Upper lobe of right lung (tissue), 1 donor: ENCODE measurements around the gene GC. TPM values are rescaled to one million over a fixed set of nuclear protein-coding genes. Genes with fewer than 3 reads are reported as not detected.
A peak's percentile ranks its signal among the peaks of the same experiment; 100 is the strongest.

Source experiments
- ATAC-seq: fragments of 200-7000 bp; cut with Tn5 transposase; one replicate; pipeline ENCODE4 v1.9.1; 2020; ENCODE audit warnings: mild to moderate bottlenecking, moderate library complexity
- DNase-seq: peaks from one replicate; pipeline ENCODE4 v3.0.0-alpha.2; 2020
- H3K27ac ChIP-seq: fragments of 200-600 bp; one replicate; pipeline ENCODE4 v1.8.0; 2022
- H3K27me3 ChIP-seq: fragments of 200-600 bp; one replicate; pipeline ENCODE4 v1.8.0; 2022; ENCODE audit warnings: mild to moderate bottlenecking
- H3K36me3 ChIP-seq: fragments of 200-600 bp; one replicate; pipeline ENCODE4 v1.8.0; 2022
- H3K4me1 ChIP-seq: fragments of 200-600 bp; one replicate; pipeline ENCODE4 v1.8.0; 2022
- H3K4me3 ChIP-seq: fragments of 200-600 bp; one replicate; pipeline ENCODE4 v1.8.0; 2022; ENCODE audit warnings: mild to moderate bottlenecking
- H3K9me3 ChIP-seq: fragments of 200-600 bp; one replicate; pipeline ENCODE4 v1.8.0; 2022
- intact Hi-C: fragments of 100-400 bp; cut with DNase I; formaldehyde crosslinking; loops from one replicate; pipeline ENCODE4 v1.11.0; 2022
- long read RNA-seq: library from polyadenylated mRNA; unstranded; transcript quantifications from one replicate; pipeline ENCODE4 v2.0.0, GENCODE V29; 2021
- total RNA-seq: library from RNA; stranded (reverse); fragmentation: NEBNext Ultra II Directional; extraction: Animal tissue kit (Norgen Biotek cat#: 25700); gene quantifications from one replicate; pipeline ENCODE4 v1.2.1, GENCODE V29; 2021
- TF ChIP-seq, protein P1 (sequence below): fragments of 200-600 bp; IDR thresholded peaks from one replicate; pipeline ENCODE4 v1.8.0; 2022; ENCODE audit warnings: antibody characterized with exemption
- donor health status: DM: no; HTN: yes; CAD: no; lungs with severe emphysema.

GC gene, protein sequence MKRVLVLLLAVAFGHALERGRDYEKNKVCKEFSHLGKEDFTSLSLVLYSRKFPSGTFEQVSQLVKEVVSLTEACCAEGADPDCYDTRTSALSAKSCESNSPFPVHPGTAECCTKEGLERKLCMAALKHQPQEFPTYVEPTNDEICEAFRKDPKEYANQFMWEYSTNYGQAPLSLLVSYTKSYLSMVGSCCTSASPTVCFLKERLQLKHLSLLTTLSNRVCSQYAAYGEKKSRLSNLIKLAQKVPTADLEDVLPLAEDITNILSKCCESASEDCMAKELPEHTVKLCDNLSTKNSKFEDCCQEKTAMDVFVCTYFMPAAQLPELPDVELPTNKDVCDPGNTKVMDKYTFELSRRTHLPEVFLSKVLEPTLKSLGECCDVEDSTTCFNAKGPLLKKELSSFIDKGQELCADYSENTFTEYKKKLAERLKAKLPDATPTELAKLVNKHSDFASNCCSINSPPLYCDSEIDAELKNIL
- total RNA-seq: not detected
- long read RNA-seq: 0 reads

DNA sequence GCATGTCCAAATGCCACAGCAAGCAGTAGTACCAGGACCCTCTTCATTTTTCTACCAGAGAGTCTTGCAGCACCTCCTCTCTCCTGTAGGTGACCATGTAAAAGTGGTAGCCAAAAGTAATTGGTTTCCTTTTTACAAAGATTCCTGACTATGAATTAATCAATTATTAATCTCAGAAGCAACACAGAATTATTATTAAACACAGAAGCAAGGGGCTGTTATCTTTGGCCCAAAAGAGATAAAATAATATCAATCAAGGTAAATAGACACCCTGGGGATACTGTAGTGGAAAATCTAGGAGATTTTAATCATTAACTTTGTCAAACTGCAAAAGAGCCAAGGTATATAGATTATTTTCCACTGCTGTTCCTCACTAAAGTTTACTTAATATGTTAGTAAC lies at the start of gene GC:
Gene GC, minus strand, starts transcription at position 108 of the 400 bp plus-strand sequence. Its CDS starts 61 bp downstream, at position 47.
- no peak within 1 kb of the TSS for H3K4me3 ChIP-seq
- intact Hi-C loops: no loop called here
- TF ChIP-seq, protein P1, sequence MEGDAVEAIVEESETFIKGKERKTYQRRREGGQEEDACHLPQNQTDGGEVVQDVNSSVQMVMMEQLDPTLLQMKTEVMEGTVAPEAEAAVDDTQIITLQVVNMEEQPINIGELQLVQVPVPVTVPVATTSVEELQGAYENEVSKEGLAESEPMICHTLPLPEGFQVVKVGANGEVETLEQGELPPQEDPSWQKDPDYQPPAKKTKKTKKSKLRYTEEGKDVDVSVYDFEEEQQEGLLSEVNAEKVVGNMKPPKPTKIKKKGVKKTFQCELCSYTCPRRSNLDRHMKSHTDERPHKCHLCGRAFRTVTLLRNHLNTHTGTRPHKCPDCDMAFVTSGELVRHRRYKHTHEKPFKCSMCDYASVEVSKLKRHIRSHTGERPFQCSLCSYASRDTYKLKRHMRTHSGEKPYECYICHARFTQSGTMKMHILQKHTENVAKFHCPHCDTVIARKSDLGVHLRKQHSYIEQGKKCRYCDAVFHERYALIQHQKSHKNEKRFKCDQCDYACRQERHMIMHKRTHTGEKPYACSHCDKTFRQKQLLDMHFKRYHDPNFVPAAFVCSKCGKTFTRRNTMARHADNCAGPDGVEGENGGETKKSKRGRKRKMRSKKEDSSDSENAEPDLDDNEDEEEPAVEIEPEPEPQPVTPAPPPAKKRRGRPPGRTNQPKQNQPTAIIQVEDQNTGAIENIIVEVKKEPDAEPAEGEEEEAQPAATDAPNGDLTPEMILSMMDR: no peak
- no peak within 1 kb of the TSS for H3K27ac ChIP-seq
- H3K9me3 ChIP-seq: no peaks in the 10 kb centered on the region
- DNase-seq (no peak), ATAC-seq (no peak)
- no peaks in the 10 kb centered on the region for H3K4me1 ChIP-seq
- no peaks in the 10 kb centered on the region for H3K36me3 ChIP-seq
- no peaks in the 10 kb centered on the region for H3K27me3 ChIP-seq

DNA sequence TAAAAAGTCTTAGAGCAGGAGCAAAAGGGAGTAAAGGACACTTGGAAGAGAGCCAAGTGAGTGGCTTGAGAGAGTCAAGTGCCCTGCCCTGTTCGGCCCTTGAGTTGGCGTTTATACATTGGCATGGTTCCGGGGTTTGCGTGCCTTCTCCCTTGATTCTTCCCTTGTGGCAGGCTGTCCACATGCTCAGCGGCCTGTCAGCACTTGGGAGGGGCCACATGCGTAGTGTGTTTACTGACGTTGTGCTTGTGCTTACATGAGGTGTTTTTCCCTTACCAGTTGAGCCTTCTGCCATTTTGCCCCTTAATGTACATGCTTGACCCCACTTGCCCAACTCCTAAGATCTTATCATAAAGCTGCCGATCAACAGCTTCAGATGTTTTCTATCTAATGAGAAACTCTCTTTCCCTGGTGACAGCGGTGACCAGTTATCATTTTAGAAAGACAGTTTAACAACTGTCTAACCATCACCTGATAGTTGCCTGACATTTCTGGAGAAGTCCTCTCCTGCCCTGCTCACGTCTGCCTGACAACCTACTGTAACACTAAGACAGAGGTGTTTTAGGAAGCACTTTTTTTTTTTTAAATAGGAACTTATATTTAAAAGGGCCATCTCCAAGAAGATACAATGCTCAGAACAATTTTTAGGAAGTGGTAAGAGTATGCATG lies 49.5 kb upstream of the GC start:
- Histone ChIP-seq H3K27me3 (no peaks in the 10 kb centered on the region), H3K27ac (no peak overlapping the region), H3K36me3 (no peaks in the 10 kb centered on the region), H3K4me1 (no peaks in the 10 kb centered on the region), H3K4me3 (no peak overlapping the region), H3K9me3 (no peaks in the 10 kb centered on the region)
- intact Hi-C loops: no loop called here
- TF ChIP-seq, protein P1: no peak
- ATAC-seq (peak; percentile 89), DNase-seq (peak; percentile 69)

DNA sequence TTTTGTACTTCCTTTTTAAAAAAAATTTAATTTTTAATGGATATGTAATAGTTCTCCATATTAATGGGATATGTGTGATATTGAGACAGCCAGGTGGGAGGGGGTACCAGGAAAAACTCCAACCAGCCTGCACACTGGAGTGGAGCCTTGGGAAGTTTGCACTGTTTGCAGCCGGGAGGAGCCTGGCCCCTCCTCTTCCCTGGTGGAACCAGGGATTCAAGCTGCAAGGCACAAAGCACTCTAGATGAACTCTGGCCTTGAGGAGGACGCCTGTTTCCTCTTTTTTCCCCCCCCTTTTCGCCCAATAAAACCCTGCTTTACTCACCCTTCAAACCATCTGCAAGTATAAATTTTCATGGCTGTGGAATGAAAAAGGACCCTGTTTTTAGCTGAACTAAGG lies 48.2 kb upstream of the GC start:
- Histone ChIP-seq H3K27ac (no peak overlapping the region), H3K9me3 (no peaks in the 10 kb centered on the region), H3K36me3 (no peaks in the 10 kb centered on the region), H3K4me3 (no peak overlapping the region), H3K27me3 (no peaks in the 10 kb centered on the region), H3K4me1 (no peaks in the 10 kb centered on the region)
- intact Hi-C loops: no loop called here
- ATAC-seq (no peak), DNase-seq (no peak)
- TF ChIP-seq, protein P1: no peak

DNA sequence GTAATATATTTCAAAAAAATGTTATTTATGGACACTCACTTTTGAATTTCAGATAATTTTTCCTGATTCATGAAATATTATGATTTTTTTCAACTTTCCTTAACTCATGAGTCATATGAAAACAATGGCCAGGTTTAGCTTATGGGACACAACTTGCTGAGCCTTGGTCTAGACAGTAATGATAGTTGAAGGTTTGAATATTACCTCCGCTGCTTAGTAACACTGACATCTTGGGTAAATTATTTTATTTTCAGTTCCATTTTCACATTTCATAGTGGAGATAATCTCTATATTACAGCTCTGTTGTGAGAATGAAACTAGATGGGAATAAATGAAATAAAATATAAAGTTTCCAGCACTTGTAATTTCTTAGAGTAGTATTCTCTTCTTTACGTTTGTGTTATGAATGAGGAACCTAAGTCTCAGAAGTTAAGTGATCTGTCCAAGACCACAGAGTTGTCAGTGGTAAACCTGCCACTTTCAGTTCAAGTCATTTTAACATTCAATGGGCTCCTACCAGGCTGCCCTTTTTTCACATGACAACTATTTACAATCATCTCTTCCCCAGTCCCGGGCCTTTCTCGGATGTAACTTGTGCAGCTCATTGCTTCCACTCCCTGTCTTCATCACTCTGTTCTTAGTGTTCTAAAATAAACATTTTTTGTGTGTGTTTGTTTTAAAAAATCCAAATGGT lies 46.8 kb upstream of the GC start:
- no peaks in the 10 kb centered on the region for H3K4me1 ChIP-seq
- no peaks in the 10 kb centered on the region for H3K36me3 ChIP-seq
- ATAC-seq: no peak
- H3K27me3 ChIP-seq: no peaks in the 10 kb centered on the region
- intact Hi-C loops: no loop called here
- TF ChIP-seq, protein P1: no peak
- H3K27ac ChIP-seq: no peak overlapping the region
- H3K9me3 ChIP-seq: no peaks in the 10 kb centered on the region
- no peak for DNase-seq
- H3K4me3 ChIP-seq: no peak overlapping the region

DNA sequence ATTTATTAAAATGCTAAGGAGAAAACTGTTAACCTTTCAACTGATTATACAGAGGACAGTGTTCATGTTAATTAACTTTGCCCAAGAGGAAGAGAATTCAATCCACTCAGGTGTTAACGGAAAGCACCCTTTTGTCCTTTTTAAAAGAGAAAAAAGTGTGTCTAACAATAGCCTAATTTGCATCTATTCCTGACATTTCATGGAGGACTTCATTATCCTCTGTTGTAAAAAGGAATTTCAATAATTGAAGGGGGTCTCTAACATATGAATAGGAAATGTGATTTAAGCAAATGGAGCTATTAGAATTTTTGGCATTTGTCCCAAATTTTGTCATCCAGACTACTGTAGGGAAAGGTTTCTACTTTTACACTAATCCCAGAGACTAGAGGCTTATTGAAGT lies 44.6 kb upstream of the GC start:
- no peak overlapping the region for H3K27ac ChIP-seq
- ATAC-seq: no peak
- H3K9me3 ChIP-seq: no peaks in the 10 kb centered on the region
- H3K36me3 ChIP-seq: no peaks in the 10 kb centered on the region
- TF ChIP-seq, protein P1: no peak
- no peak for DNase-seq
- H3K4me1 ChIP-seq: no peaks in the 10 kb centered on the region
- no peak overlapping the region for H3K4me3 ChIP-seq
- H3K27me3 ChIP-seq: no peaks in the 10 kb centered on the region
- intact Hi-C loops: no loop called here
